GM21737 (cell line): Measurements from ENCODE around the gene NAA38.

Experiments
- ATAC-seq: cut with Tn5 transposase; IDR thresholded peaks from one replicate; pipeline ENCODE4 v1.9.1; 2021; ENCODE audit warnings: mild to moderate bottlenecking, moderate library complexity; ENCODE audit not compliant: unreplicated experiment

The NAA38 gene

GRCh38 chr17:7841915-7842379 is 15.4 kb downstream of the NAA38 start:
- peak; percentile 13 for ATAC-seq

DNA sequence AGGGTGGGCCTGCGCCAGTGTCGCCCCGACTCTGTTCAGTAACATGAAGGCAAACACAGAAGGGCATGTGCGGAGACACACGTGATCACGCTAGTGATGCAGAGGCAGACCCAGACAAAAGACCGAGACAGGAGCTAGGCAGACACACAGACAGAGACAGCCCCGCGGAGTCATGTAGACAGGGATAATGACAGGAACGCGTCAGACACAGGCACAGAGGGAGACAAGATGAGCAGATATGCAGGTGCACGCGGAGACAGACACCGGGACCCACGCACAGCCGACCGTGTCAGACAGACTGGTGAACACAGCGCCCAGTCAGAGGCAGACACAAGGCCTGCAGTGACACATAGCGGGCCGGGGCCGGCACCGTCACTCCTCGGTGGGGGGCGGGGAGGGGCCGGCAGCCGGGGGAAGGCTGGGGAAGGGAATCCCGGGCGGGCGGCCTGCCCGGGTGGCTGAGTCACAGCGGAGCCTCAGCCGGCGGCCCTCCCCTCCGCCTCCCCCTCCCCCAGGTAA is 15.9 kb downstream of the NAA38 start:
- ATAC-seq = peak; percentile 15

GRCh38 chr17:7840875-7841274 is 16.5 kb downstream of the NAA38 start:
- ATAC-seq = no peak

GRCh38 chr17:7840441-7840840 is 16.9 kb downstream of the NAA38 start:
- no peak for ATAC-seq

DNA sequence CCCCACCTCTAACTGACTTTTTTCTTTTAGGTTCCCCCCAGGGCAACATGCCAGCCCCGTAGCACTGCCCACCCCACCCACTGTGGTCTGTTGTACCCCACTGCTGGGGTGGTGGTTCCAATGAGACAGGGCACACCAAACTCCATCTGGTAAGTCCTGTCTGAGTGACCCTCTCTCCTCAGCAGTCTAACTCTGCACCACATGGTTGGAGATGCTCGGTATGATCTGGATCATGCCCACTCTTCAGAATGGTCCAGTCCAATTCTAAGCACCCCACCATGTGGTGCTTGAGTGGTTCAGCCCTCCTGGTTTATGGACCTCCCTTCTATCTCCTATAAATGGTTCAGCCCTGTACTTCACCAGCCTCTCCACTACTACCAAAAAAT is 17.5 kb downstream of the NAA38 start:
- ATAC-seq = no peak

DNA sequence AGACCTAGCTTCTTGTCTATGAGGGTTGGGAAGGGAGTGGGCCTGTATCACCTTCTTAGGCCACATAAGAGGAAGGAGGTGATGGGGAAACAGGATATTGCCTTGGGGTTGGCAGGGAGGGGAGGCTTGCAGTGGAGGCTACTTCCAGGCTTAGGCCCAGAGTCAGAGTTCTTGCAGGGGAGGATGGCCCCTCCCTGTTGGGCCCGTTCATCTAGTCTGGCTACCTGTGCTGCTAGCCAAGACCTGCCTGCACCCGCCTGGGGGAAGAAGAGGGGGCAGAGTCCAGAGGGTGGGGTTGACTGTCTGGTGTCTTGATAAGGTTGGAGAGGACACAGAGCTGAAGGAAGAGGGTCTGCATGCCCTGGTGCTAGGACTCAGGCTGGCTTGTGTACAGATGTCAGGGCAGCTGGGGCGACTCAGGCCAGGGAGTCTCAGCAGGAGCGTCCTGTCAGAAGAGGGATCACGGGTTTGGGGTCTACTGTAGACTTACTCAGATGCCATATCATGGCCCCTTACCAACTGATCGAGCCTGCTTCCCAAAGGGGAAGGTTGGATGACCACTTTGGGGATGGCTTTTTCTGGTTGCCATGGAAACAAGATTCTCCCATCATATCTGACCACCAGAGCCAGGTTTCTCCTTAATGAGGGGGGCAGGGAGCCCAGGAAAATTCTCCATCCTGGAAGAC is 18.0 kb downstream of the NAA38 start:
- ATAC-seq = no peak

DNA sequence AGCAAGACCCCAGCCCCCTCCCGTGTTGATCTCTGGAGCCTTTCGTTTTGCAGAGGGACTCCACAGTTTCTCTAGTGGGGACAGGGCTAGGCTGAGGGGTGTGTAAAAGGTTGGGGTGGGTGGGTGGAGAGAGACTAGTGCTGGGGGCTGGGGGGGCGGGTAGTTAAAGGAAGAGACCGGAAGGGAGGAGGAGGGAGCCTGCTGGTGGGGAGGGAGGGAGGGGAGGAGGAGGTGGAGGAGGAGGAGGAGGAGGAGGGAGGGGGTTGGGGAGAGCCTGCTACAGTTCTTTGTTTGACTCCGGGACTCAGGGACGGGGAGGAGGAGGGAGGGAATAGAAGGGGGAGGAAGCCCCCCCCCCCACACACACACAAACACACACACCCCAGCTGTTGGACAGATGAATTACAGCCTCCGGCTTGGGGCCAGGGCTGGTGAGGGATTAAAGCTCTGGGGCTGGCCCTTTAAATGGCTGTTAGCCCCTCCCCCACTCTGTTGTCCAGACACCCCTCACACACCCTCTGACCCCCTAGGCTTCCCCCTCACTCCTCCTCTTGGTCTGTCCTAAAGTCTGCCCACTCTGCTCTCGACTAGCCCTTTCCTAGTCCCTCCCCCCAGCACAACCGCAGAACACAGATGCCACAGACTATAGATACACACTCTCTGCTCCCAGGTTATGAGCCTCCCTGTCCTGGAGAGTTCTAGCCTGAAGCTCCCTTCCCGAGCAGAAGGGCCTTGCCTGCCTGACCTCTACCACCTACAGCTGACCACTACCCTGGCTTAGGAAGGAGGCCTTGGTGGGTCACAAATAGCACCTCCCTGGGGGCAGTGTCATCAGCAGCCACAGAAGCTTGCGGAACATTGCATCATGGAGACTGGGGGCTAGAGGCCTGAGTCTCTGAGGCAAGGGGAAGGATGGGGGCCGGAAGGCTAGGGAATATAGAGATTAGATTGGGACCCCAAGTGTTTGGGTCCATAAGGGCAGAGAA is 19.0 kb downstream of the NAA38 start:
- no peak for ATAC-seq

- no peak for ATAC-seq
Observed at GRCh38 chr17:7837408-7838088, 19.8 kb downstream of the NAA38 start.

GRCh38 chr17:7836596-7837407 is 20.6 kb downstream of the NAA38 start:
- ATAC-seq = no peak

- ATAC-seq = peak; percentile 28
Observed at GRCh38 chr17:7835814-7836595, 21.4 kb downstream of the NAA38 start.

- ATAC-seq = peak; percentile 39
Observed at GRCh38 chr17:7834957-7835813, 22.2 kb downstream of the NAA38 start.

GRCh38 chr17:7834542-7834956 is 22.8 kb downstream of the NAA38 start:
- ATAC-seq = peak; percentile 6

- ATAC-seq = peak; percentile 33
Observed at GRCh38 chr17:7833795-7834541, 23.4 kb downstream of the NAA38 start, which contains the start of gene KDM6B. KDM6B (plus strand) TSS chr17:7834217; CDS start chr17:7845555, 11,338 bp downstream.

DNA sequence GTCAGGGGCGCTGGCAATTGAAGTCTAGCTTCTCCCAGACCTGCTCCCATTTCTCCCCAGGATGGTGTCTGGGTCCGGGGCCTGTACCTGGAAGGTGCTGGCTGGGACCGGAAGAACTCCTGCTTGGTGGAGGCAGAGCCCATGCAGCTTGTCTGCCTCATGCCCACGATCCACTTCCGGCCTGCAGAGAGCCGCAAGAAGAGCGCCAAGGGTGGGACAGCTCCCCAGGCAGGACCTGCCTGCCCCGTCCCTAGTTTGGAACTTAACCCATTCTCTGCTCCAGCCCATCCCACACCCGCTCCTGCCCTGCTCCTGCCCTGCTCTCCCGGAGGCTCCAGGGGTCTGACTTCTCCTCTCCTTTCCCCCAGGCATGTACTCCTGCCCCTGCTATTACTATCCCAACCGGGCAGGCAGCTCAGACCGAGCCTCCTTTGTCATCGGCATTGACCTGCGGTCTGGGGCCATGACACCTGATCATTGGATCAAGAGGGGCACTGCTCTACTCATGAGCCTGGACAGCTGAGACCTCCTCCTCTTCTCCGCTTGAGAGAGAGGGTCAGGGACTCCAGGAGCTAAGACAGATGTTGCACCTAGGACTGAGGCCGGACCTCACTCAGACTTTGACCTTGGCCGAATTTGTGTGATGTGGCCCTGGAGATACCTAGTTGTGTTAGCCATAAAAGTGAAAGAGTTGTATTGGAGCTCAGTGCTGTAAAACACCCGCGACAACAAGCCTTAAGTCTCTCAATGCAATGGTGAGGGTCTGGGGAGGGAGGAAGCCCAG is 24.2 kb downstream of the NAA38 start:
- ATAC-seq = no peak

DNA sequence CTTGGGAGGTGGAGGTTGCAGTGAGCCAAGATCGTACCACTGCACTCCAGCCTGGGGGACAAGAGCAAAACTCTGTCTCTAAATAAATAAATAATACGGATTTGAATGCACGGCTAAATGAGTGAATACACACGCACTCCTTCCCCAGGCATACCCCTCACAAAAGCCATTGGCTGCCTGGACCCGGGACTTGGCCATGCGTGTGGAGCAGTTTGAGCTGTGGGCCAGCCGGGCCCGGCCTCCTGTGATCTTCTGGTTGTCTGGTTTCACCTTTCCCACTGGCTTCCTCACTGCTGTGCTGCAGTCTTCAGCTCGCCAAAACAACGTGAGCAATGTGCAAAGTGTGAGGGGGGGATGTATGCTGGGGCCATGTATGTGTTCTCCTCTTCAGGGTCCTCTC is 24.9 kb downstream of the NAA38 start:
- no peak for ATAC-seq

- ATAC-seq = no peak
Observed at GRCh38 chr17:7831233-7831632, 26.1 kb downstream of the NAA38 start.

DNA sequence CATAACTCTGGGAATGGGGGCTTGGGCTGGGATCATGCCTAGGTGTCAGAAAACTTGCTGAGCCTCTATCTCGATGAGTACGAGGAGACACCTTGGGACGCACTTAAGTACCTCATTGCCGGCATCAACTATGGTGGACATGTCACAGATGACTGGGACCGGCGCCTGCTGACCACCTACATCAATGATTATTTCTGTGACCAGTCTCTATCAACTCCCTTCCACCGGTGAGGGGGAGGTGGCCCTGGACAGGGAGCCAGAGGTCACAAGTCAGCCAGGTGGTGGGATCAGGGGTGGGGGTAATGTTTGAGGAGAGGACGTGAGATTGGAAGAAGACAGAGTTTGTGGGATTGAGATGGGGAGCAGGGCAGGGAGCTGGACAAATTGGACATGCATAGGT is 26.7 kb downstream of the NAA38 start:
- ATAC-seq = no peak
